H9 (cell line): ENCODE data around the gene DHCR24. TPM values are rescaled to one million over a fixed set of nuclear protein-coding genes. Genes with fewer than 3 reads are reported as not detected.

Experiments used
- DNase-seq: peaks from one replicate; pipeline ENCODE4 v3.0.0-alpha.2; 2017
- H2AFZ ChIP-seq: one replicate; pipeline ENCODE4 v1.6.1; 2013; ENCODE audit warnings: mild to moderate bottlenecking, low read length, control low read depth, moderate library complexity
- H2AK5ac ChIP-seq: 2 replicates; pipeline ENCODE4 v1.6.1; 2013; ENCODE audit warnings: low read length, control low read depth, mixed read lengths; ENCODE audit not compliant: insufficient read length
- H2BK120ac ChIP-seq: one replicate; pipeline ENCODE4 v1.6.1; 2013; ENCODE audit warnings: low read depth, mild to moderate bottlenecking, low read length, control low read depth, inconsistent platforms; ENCODE audit not compliant: poor library complexity, severe bottlenecking
- H2BK12ac ChIP-seq: 2 replicates; pipeline ENCODE4 v1.6.1; 2013; ENCODE audit warnings: low read length, control low read depth, mixed read lengths, low read depth; ENCODE audit not compliant: insufficient read length
- H2BK15ac ChIP-seq: 2 replicates; pipeline ENCODE4 v1.6.1; 2013; ENCODE audit warnings: low read depth, low read length, control low read depth
- H2BK20ac ChIP-seq: one replicate; pipeline ENCODE4 v1.6.1; 2013; ENCODE audit warnings: low read depth, mild to moderate bottlenecking, low read length, control low read depth, inconsistent platforms; ENCODE audit not compliant: poor library complexity, severe bottlenecking
- H2BK5ac ChIP-seq: 2 replicates; pipeline ENCODE4 v1.6.1; 2013; ENCODE audit warnings: low read length, control low read depth, mixed read lengths; ENCODE audit not compliant: insufficient read length
- H3K14ac ChIP-seq: 2 replicates; pipeline ENCODE4 v1.6.1; 2013; ENCODE audit warnings: low read length, control low read depth; ENCODE audit not compliant: insufficient read depth
- H3K18ac ChIP-seq: 2 replicates; pipeline ENCODE4 v1.6.1; 2013; ENCODE audit warnings: low read depth, mild to moderate bottlenecking, mixed read lengths, low read length, control low read depth; ENCODE audit not compliant: insufficient read length
- H3K23ac ChIP-seq: 2 replicates; pipeline ENCODE4 v1.6.1; 2013; ENCODE audit warnings: low read length, control low read depth, mixed read lengths, low read depth; ENCODE audit not compliant: insufficient read length
- H3K23me2 ChIP-seq: 2 replicates; pipeline ENCODE4 v1.6.1; 2013; ENCODE audit warnings: low read depth, mild to moderate bottlenecking, mixed read lengths, low read length, control low read depth; ENCODE audit not compliant: insufficient read length, poor library complexity, severe bottlenecking
- H3K27ac ChIP-seq: 2 replicates; pipeline ENCODE4 v1.5.1; 2013; ENCODE audit warnings: low read length, control low read depth, mixed read lengths, low read depth; ENCODE audit not compliant: insufficient read length
- H3K27me3 ChIP-seq: 2 replicates; pipeline ENCODE4 v1.6.1; 2013; ENCODE audit warnings: low read length, control low read depth, inconsistent platforms; ENCODE audit not compliant: insufficient read depth
- H3K4ac ChIP-seq: 2 replicates; pipeline ENCODE4 v1.6.1; 2013; ENCODE audit warnings: low read depth, mild to moderate bottlenecking, control low read depth, inconsistent platforms, low read length, moderate library complexity
- H3K4me1 ChIP-seq: 2 replicates; pipeline ENCODE4 v1.6.1; 2013; ENCODE audit warnings: low read length, control low read depth, inconsistent platforms; ENCODE audit not compliant: insufficient read depth
- H3K4me2 ChIP-seq: 2 replicates; pipeline ENCODE4 v1.6.1; 2013; ENCODE audit warnings: low read length, control low read depth, mixed read lengths; ENCODE audit not compliant: insufficient read length, insufficient read depth
- H3K56ac ChIP-seq: 2 replicates; pipeline ENCODE4 v1.6.1; 2013; ENCODE audit warnings: low read depth, mild to moderate bottlenecking, mixed read lengths, low read length, control low read depth; ENCODE audit not compliant: insufficient read length
- H3K79me1 ChIP-seq: 2 replicates; pipeline ENCODE4 v1.6.1; 2013; ENCODE audit warnings: low read depth, mild to moderate bottlenecking, moderate library complexity, low read length, control low read depth, inconsistent platforms; ENCODE audit not compliant: insufficient read depth, poor library complexity, severe bottlenecking
- H3K79me2 ChIP-seq: 2 replicates; pipeline ENCODE4 v1.6.1; 2013; ENCODE audit warnings: low read length, control low read depth, inconsistent platforms; ENCODE audit not compliant: insufficient read depth
- H3K9ac ChIP-seq: 2 replicates; pipeline ENCODE4 v1.6.1; 2013; ENCODE audit warnings: low read length, control low read depth, mixed read lengths; ENCODE audit not compliant: insufficient read length; ENCODE audit errors: extremely low read depth
- H3K9me3 ChIP-seq: one replicate; pipeline ENCODE4 v1.6.1; 2013; ENCODE audit warnings: low read depth, low read length, inconsistent platforms; ENCODE audit not compliant: control insufficient read depth
- H3T11ph ChIP-seq: one replicate; pipeline ENCODE4 v1.6.1; 2013; ENCODE audit warnings: mild to moderate bottlenecking, low read length, control low read depth, inconsistent platforms
- H4K20me1 ChIP-seq: one replicate; pipeline ENCODE4 v1.6.1; 2013; ENCODE audit not compliant: control insufficient read depth, insufficient read length, insufficient read depth
- H4K5ac ChIP-seq: 2 replicates; pipeline ENCODE4 v1.6.1; 2013; ENCODE audit warnings: low read depth, mild to moderate bottlenecking, mixed read lengths, low read length, control low read depth; ENCODE audit not compliant: insufficient read length
- H4K8ac ChIP-seq: replicated peaks from 2 replicates; pipeline ENCODE4 v1.6.1; 2013; ENCODE audit warnings: low read length, control low read depth, mixed read lengths, low read depth; ENCODE audit not compliant: insufficient read length
- H4K91ac ChIP-seq: 2 replicates; pipeline ENCODE4 v1.6.1; 2013; ENCODE audit warnings: low read depth, mild to moderate bottlenecking, moderate library complexity, mixed read lengths, low read length, control low read depth; ENCODE audit not compliant: insufficient read length
- H3K27ac Mint-ChIP-seq, 3 experiments: 2 replicates in 2 of 3; 3 replicates in 1 of 3; pipeline ENCODE4 v1.8.0; 2020 to 2021; ENCODE audit warnings: mixed read lengths in 3 of 3, mild to moderate bottlenecking in 1 of 3, moderate library complexity in 1 of 3
- H3K27me3 Mint-ChIP-seq: 2 replicates; pipeline ENCODE4 v1.8.0; 2021; ENCODE audit warnings: low read depth, mild to moderate bottlenecking, moderate library complexity, mixed read lengths
- H3K36me3 Mint-ChIP-seq, 3 experiments: 2 replicates in 2 of 3; 3 replicates in 1 of 3; pipeline ENCODE4 v1.8.0; 2020 to 2021; ENCODE audit warnings: low read depth in 3 of 3, mixed read lengths in 3 of 3; ENCODE audit not compliant: insufficient read depth in 1 of 3
- H3K4me1 Mint-ChIP-seq, 2 experiments: 2 replicates each; pipeline ENCODE4 v1.8.0; 2020; ENCODE audit warnings: mixed read lengths in 2 of 2
- H3K4me3 Mint-ChIP-seq, 2 experiments: 2 replicates in 1 of 2; 3 replicates in 1 of 2; pipeline ENCODE4 v1.8.0; 2020 to 2021; ENCODE audit warnings: mild to moderate bottlenecking in 2 of 2, mixed read lengths in 2 of 2, moderate library complexity in 1 of 2
- H3K9me3 Mint-ChIP-seq, 2 experiments: 2 replicates in 1 of 2; 3 replicates in 1 of 2; pipeline ENCODE4 v1.8.0; 2020; ENCODE audit warnings: mild to moderate bottlenecking in 2 of 2, mixed read lengths in 2 of 2, moderate library complexity in 1 of 2
- CTCF ChIP-seq: fragments of 200-600 bp; sonication (generic); conservative IDR thresholded peaks from 3 replicates; pipeline ENCODE4 v1.8.0; 2021; ENCODE audit warnings: antibody characterized with exemption, mild to moderate bottlenecking
- WGBS: extraction: QIAGEN DNeasy Blood & Tissue Kit; methylation state at CpG from one replicate; pipeline ENCODE4 v1.1.7; 2013; ENCODE audit warnings: missing lambda C conversion rate, low lambda C conversion rate, mixed read lengths; ENCODE audit not compliant: insufficient read length; ENCODE audit errors: extremely low coverage; 5-methylcytosine and 5-hydroxymethylcytosine counted together
- total RNA-seq: library from RNA; stranded (reverse); gene quantifications from 2 replicates; pipeline ENCODE4 v1.2.1, GENCODE V29; 2021

Gene DHCR24
- total RNA-seq, 1 experiment from 2014 or later, result 318 TPM

DNA sequence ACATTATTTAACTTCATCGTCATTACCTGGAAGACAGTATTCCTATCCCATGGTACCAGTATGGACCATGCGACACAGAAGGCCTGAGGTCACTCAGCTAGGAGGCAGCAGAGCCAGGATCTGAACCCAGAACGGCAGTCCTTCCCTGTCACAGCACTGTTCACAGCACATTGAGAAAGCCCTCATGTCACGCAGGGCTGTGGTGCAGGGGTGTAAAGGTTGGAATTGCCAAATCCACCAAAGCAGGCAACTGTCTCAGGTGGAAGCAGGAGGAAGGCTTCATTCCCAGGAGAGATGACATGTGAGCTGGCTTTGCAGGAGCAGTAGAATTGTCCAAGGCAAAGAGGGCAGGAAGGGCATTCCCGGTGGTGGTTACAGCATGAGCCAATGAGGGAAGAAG lies 75.9 kb downstream of the DHCR24 start:
- WGBS, result no CpG with 5 or more reads among the region's 5 CpGs
- H3K9ac ChIP-seq, result no peak overlapping the region

More for the DNA sequence above, 75.9 kb downstream of the DHCR24 start:
- no peak overlapping the region for H3K23ac ChIP-seq
- H3K23me2 ChIP-seq, result no peaks in the 10 kb centered on the region
- TF ChIP-seq CTCF, result no peak
- H3K9me3 ChIP-seq, result no peaks in the 10 kb centered on the region
- Mint-ChIP-seq H3K27ac (no peak overlapping the region), H3K4me3 (no peak overlapping the region), H3K27me3 (peaks cover 32% of the 10 kb centered on the region), H3K9me3 (no peaks in the 10 kb centered on the region), H3K36me3 (no peaks in the 10 kb centered on the region), H3K4me1 (peaks cover 46 to 48% of the 10 kb centered on the region in 2 experiments)
- no peak overlapping the region for H2AK5ac ChIP-seq
- H3K79me2 ChIP-seq, result no peaks in the 10 kb centered on the region
- no peak overlapping the region for H2BK120ac ChIP-seq
- no peak overlapping the region for H4K8ac ChIP-seq
- H3K79me1 ChIP-seq, result no peaks in the 10 kb centered on the region
- H3K56ac ChIP-seq, result no peak overlapping the region
- no peaks in the 10 kb centered on the region for H3K27me3 ChIP-seq
- H4K20me1 ChIP-seq, result no peaks in the 10 kb centered on the region
- H3T11ph ChIP-seq, result no peak overlapping the region
- H3K4me2 ChIP-seq, result no peak overlapping the region
- H2BK12ac ChIP-seq, result no peak overlapping the region
- no peak overlapping the region for H2AFZ ChIP-seq
- H3K18ac ChIP-seq, result no peak overlapping the region
- H3K4ac ChIP-seq, result no peak overlapping the region
- no peak overlapping the region for H4K91ac ChIP-seq
- no peak overlapping the region for H2BK15ac ChIP-seq
- H4K5ac ChIP-seq, result no peak overlapping the region
- H3K4me1 ChIP-seq, result peaks cover 6% of the 10 kb centered on the region; the same call in 1 of the 2 replicates
- DNase-seq, result no peak
- H2BK5ac ChIP-seq, result no peak overlapping the region
- H3K14ac ChIP-seq, result no peak overlapping the region
- no peak overlapping the region for H3K27ac ChIP-seq
- H2BK20ac ChIP-seq, result no peak overlapping the region
